Cerebellar nuclear complex (tissue), 1 donor: ENCODE data around the gene TUT1.
"Not testable (repeated sequence)": the region's sequence is repeated elsewhere in the genome, so short reads cannot be mapped to it uniquely, and the experiment has no call there.

ENCODE experiments used
- DNase-seq, 2 experiments: peaks; one replicate each; lab custom pipeline; 2025; lab: John Stamatoyannopoulos, UW

TUT1 gene

GRCh38 chr11:62556108-62556874, 35.0 kb downstream of the TUT1 start:
- DNase-seq, result no peak

- DNase-seq, result no peak
Observed at GRCh38 chr11:62555464-62556107, 35.7 kb downstream of the TUT1 start.

GRCh38 chr11:62554387-62555167, 36.7 kb downstream of the TUT1 start:
- no peak for DNase-seq

- no peak for DNase-seq
Observed at GRCh38 chr11:62553839-62554361, 37.4 kb downstream of the TUT1 start.

- no peak for DNase-seq
Observed at GRCh38 chr11:62553080-62553838, 38.1 kb downstream of the TUT1 start.

GRCh38 chr11:62552485-62553079, 38.7 kb downstream of the TUT1 start:
- no peak for DNase-seq

- DNase-seq, result not testable (repeated sequence)
Observed at GRCh38 chr11:62550478-62550877, 40.8 kb downstream of the TUT1 start.

- DNase-seq, result no peak
Observed at GRCh38 chr11:62548545-62549335, 42.6 kb downstream of the TUT1 start.

- DNase-seq, result no peak
Observed at GRCh38 chr11:62547691-62548281, 43.5 kb downstream of the TUT1 start.

GRCh38 chr11:62546929-62547625, 44.2 kb downstream of the TUT1 start:
- no peak for DNase-seq

- DNase-seq, result no peak
Observed at GRCh38 chr11:62546244-62546928, 44.9 kb downstream of the TUT1 start, which contains the start of gene AHNAK. AHNAK (minus strand) TSS chr11:62546806; CDS start chr11:62536098, 10,708 bp downstream.

GRCh38 chr11:62545437-62546243, 45.7 kb downstream of the TUT1 start:
- DNase-seq, result no peak

GRCh38 chr11:62544581-62545436, 46.5 kb downstream of the TUT1 start:
- DNase-seq, result no peak

- no peak for DNase-seq
Observed at GRCh38 chr11:62543680-62544444, 47.5 kb downstream of the TUT1 start.

GRCh38 chr11:62542750-62543567, 48.4 kb downstream of the TUT1 start:
- DNase-seq, result peak in 1 of 2 experiments; percentile 34
